Measurements from ENCODE around the gene CAMKK2.

CAMKK2 gene

GRCh38 chr12:121191151-121191550, 105.4 kb downstream of the CAMKK2 start:
- Mint-ChIP-seq H3K27ac (no peak overlapping the region), H3K4me1 (peaks cover 6% of the 10 kb centered on the region), H3K9me3 (no peaks in the 10 kb centered on the region), H3K27me3 (no peaks in the 10 kb centered on the region), H3K4me3 (no peak overlapping the region)
- DNase-seq (no peak), ATAC-seq (no peak)

GRCh38 chr12:121190523-121191031, 105.9 kb downstream of the CAMKK2 start:
- no peaks in the 10 kb centered on the region for H3K9me3 Mint-ChIP-seq
- no peaks in the 10 kb centered on the region for H3K27me3 Mint-ChIP-seq
- DNase-seq (no peak), ATAC-seq (no peak)
- H3K4me3 Mint-ChIP-seq = no peak overlapping the region
- no peak overlapping the region for H3K27ac Mint-ChIP-seq
- peaks cover 6% of the 10 kb centered on the region for H3K4me1 Mint-ChIP-seq

GRCh38 chr12:121189619-121190155, 106.8 kb downstream of the CAMKK2 start:
- peaks cover 6% of the 10 kb centered on the region for H3K4me1 Mint-ChIP-seq
- no peak for DNase-seq
- H3K27me3 Mint-ChIP-seq = no peaks in the 10 kb centered on the region
- no peak overlapping the region for H3K27ac Mint-ChIP-seq
- no peak overlapping the region for H3K4me3 Mint-ChIP-seq
- no peaks in the 10 kb centered on the region for H3K9me3 Mint-ChIP-seq
- no peak for ATAC-seq

- H3K27ac Mint-ChIP-seq = no peak overlapping the region
- no peak overlapping the region for H3K4me3 Mint-ChIP-seq
- no peak for ATAC-seq
- H3K4me1 Mint-ChIP-seq = peaks cover 6% of the 10 kb centered on the region
- H3K9me3 Mint-ChIP-seq = no peaks in the 10 kb centered on the region
- no peaks in the 10 kb centered on the region for H3K27me3 Mint-ChIP-seq
- no peak for DNase-seq
Measured at GRCh38 chr12:121189131-121189530, 107.4 kb downstream of the CAMKK2 start.

- no peaks in the 10 kb centered on the region for H3K27me3 Mint-ChIP-seq
- no peaks in the 10 kb centered on the region for H3K9me3 Mint-ChIP-seq
- no peak overlapping the region for H3K4me3 Mint-ChIP-seq
- DNase-seq (no peak), ATAC-seq (no peak)
- no peak overlapping the region for H3K27ac Mint-ChIP-seq
- peaks cover 6% of the 10 kb centered on the region for H3K4me1 Mint-ChIP-seq
Measured at GRCh38 chr12:121188227-121188626, 108.3 kb downstream of the CAMKK2 start.

Measured in stimulated activated naive CD8-positive, alpha-beta T cell treated with anti-CD3 and anti-CD28 coated beads, Interleukin-15, amount 100 ng/mL, for 72 hours (primary cell).